Testis (tissue), 3 donors: Measurements from ENCODE around the gene ZFP36L2. TPM values are rescaled to one million over a fixed set of nuclear protein-coding genes. Genes with fewer than 3 reads are reported as not detected.

ENCODE experiments used
- DNase-seq: peaks from one replicate; pipeline ENCODE4 v3.0.0-alpha.2; 2019
- H3K27ac ChIP-seq, 2 donors: fragments of 200-600 bp; sonication (generic); one replicate each; pipeline ENCODE4 v1.5.1; 2019
- H3K27me3 ChIP-seq: fragments of 200-600 bp; sonication (generic); one replicate; pipeline ENCODE4 v1.5.1; 2019
- H3K36me3 ChIP-seq: fragments of 200-600 bp; sonication (generic); one replicate; pipeline ENCODE4 v1.5.1; 2017; ENCODE audit warnings: low read depth; ENCODE audit errors: missing control alignments
- H3K4me1 ChIP-seq: fragments of 200-600 bp; sonication (generic); one replicate; pipeline ENCODE4 v1.5.1; 2019
- H3K4me3 ChIP-seq, 2 donors: fragments of 200-600 bp; sonication (generic); one replicate each; pipeline ENCODE4 v1.5.1; 2017 to 2019
- H3K9me3 ChIP-seq: fragments of 200-600 bp; sonication (generic); one replicate; pipeline ENCODE4 v1.5.1; 2017
- POLR2A ChIP-seq: fragments of 450-650 bp; IDR thresholded peaks from one replicate; pipeline ENCODE4 v1.6.1; 2017; ENCODE audit warnings: antibody characterized with exemption, mild to moderate bottlenecking, moderate library complexity
- WGBS, 2 donors: methylation state at CpG; one replicate each; pipeline ENCODE4 v1.1.5; 2018; 5-methylcytosine and 5-hydroxymethylcytosine counted together
- intact Hi-C: fragments of 100-400 bp; cut with DNase I; formaldehyde crosslinking; loops from one replicate; pipeline ENCODE4 v1.15.1; 2023; ENCODE audit warnings: low total_unique reads
- polyA plus RNA-seq: library from polyadenylated mRNA; stranded (reverse); fragments of 350-450 nt; fragmentation: Illumina TruSeq; extraction: RNeasy Lipid Tissue Mini Kit (QIAGEN cat#74804); gene quantifications from one replicate; pipeline ENCODE4 v1.2.3, GENCODE V29; 2014; ENCODE audit warnings: low read depth, low replicate concordance; ENCODE audit not compliant: insufficient read depth
- total RNA-seq, 2 donors: library from RNA; depleted of rRNA; stranded (reverse); fragments of >200 nt; gene quantifications; one replicate each; pipeline ENCODE4 v1.2.3, GENCODE V29; 2016
- TF ChIP-seq, protein P1 (sequence below), 3 experiments: fragments of 450-650 bp in 2 of 3; fragments of 200-600 bp in 1 of 3; sonication (generic) in 1 of 3; IDR thresholded peaks; one replicate each; pipeline ENCODE4 v1.5.1; 2016 to 2019; ENCODE audit warnings: antibody characterized with exemption in 3 of 3, mild to moderate bottlenecking in 2 of 3, moderate library complexity in 1 of 3

Gene ZFP36L2
- total and polyA plus RNA-seq, 3 donors from 2014 or later = 35.7 to 54.4 (median 45.4) TPM

GRCh38 chr2:43209204-43209717 is 17.1 kb downstream of the ZFP36L2 start:
- Histone ChIP-seq H3K27ac (no peak overlapping the region), H3K9me3 (no peaks in the 10 kb centered on the region), H3K36me3 (no peaks in the 10 kb centered on the region), H3K4me3 (no peak overlapping the region), H3K4me1 (peaks cover 8% of the 10 kb centered on the region), H3K27me3 (no peaks in the 10 kb centered on the region)
- no peak for DNase-seq
- intact Hi-C loops = no loop called here
- TF ChIP-seq POLR2A = no peak
- TF ChIP-seq, protein P1, sequence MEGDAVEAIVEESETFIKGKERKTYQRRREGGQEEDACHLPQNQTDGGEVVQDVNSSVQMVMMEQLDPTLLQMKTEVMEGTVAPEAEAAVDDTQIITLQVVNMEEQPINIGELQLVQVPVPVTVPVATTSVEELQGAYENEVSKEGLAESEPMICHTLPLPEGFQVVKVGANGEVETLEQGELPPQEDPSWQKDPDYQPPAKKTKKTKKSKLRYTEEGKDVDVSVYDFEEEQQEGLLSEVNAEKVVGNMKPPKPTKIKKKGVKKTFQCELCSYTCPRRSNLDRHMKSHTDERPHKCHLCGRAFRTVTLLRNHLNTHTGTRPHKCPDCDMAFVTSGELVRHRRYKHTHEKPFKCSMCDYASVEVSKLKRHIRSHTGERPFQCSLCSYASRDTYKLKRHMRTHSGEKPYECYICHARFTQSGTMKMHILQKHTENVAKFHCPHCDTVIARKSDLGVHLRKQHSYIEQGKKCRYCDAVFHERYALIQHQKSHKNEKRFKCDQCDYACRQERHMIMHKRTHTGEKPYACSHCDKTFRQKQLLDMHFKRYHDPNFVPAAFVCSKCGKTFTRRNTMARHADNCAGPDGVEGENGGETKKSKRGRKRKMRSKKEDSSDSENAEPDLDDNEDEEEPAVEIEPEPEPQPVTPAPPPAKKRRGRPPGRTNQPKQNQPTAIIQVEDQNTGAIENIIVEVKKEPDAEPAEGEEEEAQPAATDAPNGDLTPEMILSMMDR (IDR thresholded peaks at IDR 0.05) = no peak
- 94 to 97% methylated on average over 4 to 5 of the region's 5 CpGs for WGBS, 2 donors

GRCh38 chr2:43207553-43208300 is 18.7 kb downstream of the ZFP36L2 start:
- Histone ChIP-seq H3K9me3 (no peaks in the 10 kb centered on the region), H3K27me3 (no peaks in the 10 kb centered on the region), H3K36me3 (no peaks in the 10 kb centered on the region), H3K27ac (no peak overlapping the region), H3K4me1 (peaks cover 8% of the 10 kb centered on the region), H3K4me3 (no peak overlapping the region)
- TF ChIP-seq POLR2A = no peak
- intact Hi-C loops = no loop called here
- WGBS, 2 donors = 80 to 82% methylated on average over 9 of the region's 9 CpGs
- no peak for DNase-seq

DNA sequence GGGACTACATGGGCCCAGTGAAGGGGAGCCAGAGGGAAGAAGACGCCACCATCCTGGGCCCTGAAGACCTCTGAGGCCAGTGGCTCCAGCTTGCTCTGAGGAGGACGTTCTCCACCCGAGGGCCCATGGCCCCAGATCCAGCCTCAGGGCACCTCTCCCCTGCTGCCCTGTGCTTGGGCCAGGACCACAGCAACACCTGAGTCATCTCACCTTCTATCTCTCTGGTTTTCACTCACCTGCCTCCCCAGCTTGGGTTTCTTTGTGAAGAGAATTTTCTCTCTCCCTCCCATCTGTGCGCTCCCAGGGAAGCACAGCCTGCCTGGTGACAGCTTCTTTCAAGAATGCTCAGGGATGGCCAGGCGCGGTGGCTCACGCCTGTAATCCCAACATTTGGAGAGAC is 19.8 kb downstream of the ZFP36L2 start:
- H3K27ac ChIP-seq = no peak overlapping the region
- no peaks in the 10 kb centered on the region for H3K36me3 ChIP-seq
- no peaks in the 10 kb centered on the region for H3K27me3 ChIP-seq
- DNase-seq = no peak
- no peaks in the 10 kb centered on the region for H3K9me3 ChIP-seq
- WGBS, 2 donors = 96 to 100% methylated on average over 5 to 7 of the region's 7 CpGs
- no peak overlapping the region for H3K4me3 ChIP-seq
- TF ChIP-seq, protein P1 (IDR thresholded peaks at IDR 0.05) = no peak
- TF ChIP-seq POLR2A = no peak
- intact Hi-C loops = no loop called here
- H3K4me1 ChIP-seq = peaks cover 8% of the 10 kb centered on the region

GRCh38 chr2:43203373-43203772 is 23.0 kb downstream of the ZFP36L2 start:
- Histone ChIP-seq H3K4me3 (no peak overlapping the region), H3K9me3 (no peaks in the 10 kb centered on the region), H3K27ac (no peak overlapping the region), H3K27me3 (no peaks in the 10 kb centered on the region), H3K36me3 (no peaks in the 10 kb centered on the region), H3K4me1 (no peaks in the 10 kb centered on the region)
- intact Hi-C loops = no loop called here
- TF ChIP-seq, protein P1 (IDR thresholded peaks at IDR 0.05) = no peak
- no peak for TF ChIP-seq POLR2A
- DNase-seq = no peak
- 84 to 90% methylated on average over 11 of the region's 11 CpGs for WGBS, 2 donors

DNA sequence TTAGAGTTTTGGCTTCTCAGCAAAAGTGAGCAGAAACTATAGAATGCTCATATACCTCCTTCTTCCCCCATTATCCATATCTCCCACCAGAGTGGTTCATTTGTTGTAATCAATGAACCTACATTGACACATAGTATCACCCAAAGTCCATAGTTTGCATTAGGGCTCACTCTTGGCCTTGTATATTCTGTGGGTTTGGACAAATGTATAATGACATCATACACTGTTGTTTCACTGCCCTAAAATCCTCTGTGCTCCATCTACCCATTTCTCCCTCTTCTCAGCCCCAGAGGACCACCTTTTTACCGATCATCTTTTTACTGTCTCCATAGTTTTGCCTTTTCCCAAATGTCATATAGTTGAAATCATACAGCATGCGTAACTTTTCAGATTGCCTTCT is 24.1 kb downstream of the ZFP36L2 start:
- intact Hi-C loops = no loop called here
- 47 to 88% methylated on average over 2 of the region's 2 CpGs for WGBS, 2 donors
- Histone ChIP-seq H3K27me3 (no peaks in the 10 kb centered on the region), H3K9me3 (no peaks in the 10 kb centered on the region), H3K36me3 (no peaks in the 10 kb centered on the region), H3K27ac (no peak overlapping the region), H3K4me3 (no peak overlapping the region), H3K4me1 (no peaks in the 10 kb centered on the region)
- TF ChIP-seq, protein P1 (IDR thresholded peaks at IDR 0.05) = no peak
- no peak for TF ChIP-seq POLR2A
- no peak for DNase-seq
